HG03039 (cell line): ENCODE measurements around the gene SGK2.
"Not testable (repeated sequence)": the region's sequence is repeated elsewhere in the genome, so short reads cannot be mapped to it uniquely, and the experiment has no call there.

Experiments
- ATAC-seq: cut with Tn5 transposase; IDR thresholded peaks from one replicate; pipeline ENCODE4 v1.9.1; 2021; ENCODE audit warnings: mild to moderate bottlenecking, moderate library complexity; ENCODE audit not compliant: unreplicated experiment

The SGK2 gene

GRCh38 chr20:43563429-43563828 is 4.6 kb downstream of the SGK2 start:
- ATAC-seq, result no peak

GRCh38 chr20:43563991-43564390 is 5.2 kb downstream of the SGK2 start:
- ATAC-seq, result no peak

- no peak for ATAC-seq
Measured at GRCh38 chr20:43564455-43564854, 5.6 kb downstream of the SGK2 start.

- no peak for ATAC-seq
Measured at GRCh38 chr20:43564993-43565757, 6.3 kb downstream of the SGK2 start.

- no peak for ATAC-seq
Measured at GRCh38 chr20:43565758-43566104, 6.9 kb downstream of the SGK2 start.

GRCh38 chr20:43567477-43567876 is 8.7 kb downstream of the SGK2 start:
- ATAC-seq, result no peak

- ATAC-seq, result no peak
Measured at GRCh38 chr20:43568706-43569105, 9.9 kb downstream of the SGK2 start.

GRCh38 chr20:43569282-43569681 is 10.5 kb downstream of the SGK2 start:
- no peak for ATAC-seq

GRCh38 chr20:43570496-43570895 is 11.7 kb downstream of the SGK2 start:
- no peak for ATAC-seq

- no peak for ATAC-seq
Measured at GRCh38 chr20:43571310-43571709, 12.5 kb downstream of the SGK2 start.

- no peak for ATAC-seq
Measured at GRCh38 chr20:43571771-43572170, 12.9 kb downstream of the SGK2 start.

GRCh38 chr20:43572891-43573290 is 14.1 kb downstream of the SGK2 start:
- ATAC-seq, result no peak

- ATAC-seq, result no peak
Measured at GRCh38 chr20:43576108-43576507, 17.3 kb downstream of the SGK2 start.

GRCh38 chr20:43579861-43580793 is 21.3 kb downstream of the SGK2 start:
- no peak for ATAC-seq

GRCh38 chr20:43583133-43583864 is 24.5 kb downstream of the SGK2 start:
- ATAC-seq, result no peak

- no peak for ATAC-seq
Measured at GRCh38 chr20:43583982-43584432, 25.2 kb downstream of the SGK2 start.

GRCh38 chr20:43584448-43585136 is 25.8 kb downstream of the SGK2 start:
- ATAC-seq, result no peak

GRCh38 chr20:43586641-43587040 is 27.8 kb downstream of the SGK2 start:
- no peak for ATAC-seq

- not testable (repeated sequence) for ATAC-seq
Measured at GRCh38 chr20:43588526-43588925, 29.7 kb downstream of the SGK2 start.

- no peak for ATAC-seq
Measured at GRCh38 chr20:43590036-43590391, 31.2 kb downstream of the SGK2 start.
